Measurements from ENCODE around the gene EMX2. TPM values are rescaled to one million over a fixed set of nuclear protein-coding genes. Genes with fewer than 3 reads are reported as not detected.

EMX2 gene
- total and polyA plus RNA-seq, 2 donors from 2014 or later = 44.9 to 82.8 TPM

- Histone ChIP-seq H3K27ac (ENCODE audit: low read depth in 2 of 2, low read length in 2 of 2) (peak overlapping the region; percentile 91 to 97), H3K4me3 (ENCODE audit: low read length in 3 of 3) (peak overlapping the region; percentile 66 to 97 (median 90)), H3K4me1 (ENCODE audit: control insufficient read depth in 2 of 3, insufficient read depth in 2 of 3, low read depth in 1 of 3, low read length in 3 of 3) (peaks cover 0 to 5% (median 3%) of the 10 kb centered on the region in 3 donors), H3K9ac (ENCODE audit: low read length in 3 of 3) (peak overlapping the region; percentile 45 to 94 (median 66)), H3K9me3 (ENCODE audit: control insufficient read depth in 2 of 3, insufficient read depth in 1 of 3, low read length in 3 of 3) (no peaks in the 10 kb centered on the region), H3K36me3 (ENCODE audit: control insufficient read depth in 2 of 3, insufficient read depth in 3 of 3, low read length in 3 of 3) (peaks cover 0 to 6% (median 0%) of the 10 kb centered on the region in 3 donors), H3K27me3 (ENCODE audit: control insufficient read depth, insufficient read depth, low read length) (peaks cover 28% of the 10 kb centered on the region)
- intact Hi-C loops (cut with DNase I) = loop anchor here (5.0 kb wide), 1 partner anchor 499 kb away; the partner anchor contains the start of gene RAB11FIP2
- peak in 3 of 5 donors; percentile 39 to 46 (median 41) for DNase-seq
- TF ChIP-seq CTCF (IDR thresholded peaks at IDR 0.05; ENCODE audit: borderline replicate concordance, extremely low read depth, insufficient read depth) = no peak
- FAIRE-seq = no peak
Observed at GRCh38 chr10:117547716-117548668, 5.4 kb downstream of the EMX2 start.

DNA sequence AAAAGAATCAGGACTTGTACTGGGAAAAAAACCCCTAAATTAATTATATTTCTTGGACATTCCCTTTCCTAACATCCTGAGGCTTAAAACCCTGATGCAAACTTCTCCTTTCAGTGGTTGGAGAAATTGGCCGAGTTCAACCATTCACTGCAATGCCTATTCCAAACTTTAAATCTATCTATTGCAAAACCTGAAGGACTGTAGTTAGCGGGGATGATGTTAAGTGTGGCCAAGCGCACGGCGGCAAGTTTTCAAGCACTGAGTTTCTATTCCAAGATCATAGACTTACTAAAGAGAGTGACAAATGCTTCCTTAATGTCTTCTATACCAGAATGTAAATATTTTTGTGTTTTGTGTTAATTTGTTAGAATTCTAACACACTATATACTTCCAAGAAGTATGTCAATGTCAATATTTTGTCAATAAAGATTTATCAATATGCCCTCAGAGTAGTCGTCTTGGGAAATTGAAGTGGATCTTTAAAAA, 6.6 kb downstream of the EMX2 start:
- no peak for DNase-seq
- intact Hi-C loops (cut with DNase I) = loop anchor here (5.0 kb wide), 1 partner anchor 498 kb away; the partner anchor contains the start of gene RAB11FIP2
- no peak for FAIRE-seq
- Histone ChIP-seq H3K36me3 (ENCODE audit: control insufficient read depth in 2 of 3, insufficient read depth in 3 of 3, low read length in 3 of 3) (peaks cover 0 to 6% (median 0%) of the 10 kb centered on the region in 3 donors), H3K9me3 (ENCODE audit: control insufficient read depth in 2 of 3, insufficient read depth in 1 of 3, low read length in 3 of 3) (no peaks in the 10 kb centered on the region), H3K27me3 (ENCODE audit: control insufficient read depth, insufficient read depth, low read length) (peaks cover 32% of the 10 kb centered on the region), H3K9ac (ENCODE audit: low read length in 3 of 3) (peak overlapping the region in 1 of 3 donors; percentile 10), H3K4me3 (ENCODE audit: low read length in 3 of 3) (peak overlapping the region in 2 of 3 donors; percentile 28 to 47), H3K4me1 (ENCODE audit: control insufficient read depth in 2 of 3, insufficient read depth in 2 of 3, low read depth in 1 of 3, low read length in 3 of 3) (peaks cover 0 to 9% (median 3%) of the 10 kb centered on the region in 3 donors), H3K27ac (ENCODE audit: low read depth in 2 of 2, low read length in 2 of 2) (peak overlapping the region in 1 of 2 donors; percentile 84)
- TF ChIP-seq CTCF (IDR thresholded peaks at IDR 0.05; ENCODE audit: borderline replicate concordance, extremely low read depth, insufficient read depth) = no peak

DNA sequence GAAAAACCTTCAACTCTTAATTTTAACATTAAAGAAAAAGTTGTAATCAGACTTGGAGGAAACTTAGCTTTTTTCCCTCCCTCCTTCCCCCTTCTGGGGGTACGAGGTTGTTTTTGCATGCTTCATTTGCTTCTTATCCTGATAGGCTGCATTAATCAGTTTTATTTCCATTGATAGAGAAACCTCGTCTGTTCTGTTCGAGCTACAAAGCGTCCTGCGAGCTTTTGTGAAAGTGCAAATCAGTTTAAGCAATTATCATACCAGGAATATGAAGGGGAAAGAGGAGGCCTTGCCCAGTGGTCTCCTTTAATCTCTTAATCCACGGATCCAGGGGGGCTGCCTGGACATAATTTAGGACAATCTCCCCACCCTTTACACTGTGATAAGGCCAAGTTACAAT, 7.5 kb downstream of the EMX2 start:
- DNase-seq = peak in 2 of 5 donors; percentile 56 to 57
- H3K4me1 ChIP-seq (ENCODE audit: control insufficient read depth in 2 of 3, insufficient read depth in 2 of 3, low read depth in 1 of 3, low read length in 3 of 3) = peaks cover 0 to 9% (median 3%) of the 10 kb centered on the region in 3 donors
- peaks cover 32% of the 10 kb centered on the region for H3K27me3 ChIP-seq (ENCODE audit: control insufficient read depth, insufficient read depth, low read length)
- no peak for FAIRE-seq
- peak overlapping the region in 2 of 3 donors; percentile 47 to 50 for H3K4me3 ChIP-seq (ENCODE audit: low read length in 3 of 3)
- H3K27ac ChIP-seq (ENCODE audit: low read depth in 2 of 2, low read length in 2 of 2) = peak overlapping the region; percentile 51 to 84
- intact Hi-C loops (cut with DNase I) = no loop called here
- peaks cover 0 to 6% (median 0%) of the 10 kb centered on the region in 3 donors for H3K36me3 ChIP-seq (ENCODE audit: control insufficient read depth in 2 of 3, insufficient read depth in 3 of 3, low read length in 3 of 3)
- H3K9ac ChIP-seq (ENCODE audit: low read length in 3 of 3) = peak overlapping the region in 2 of 3 donors; percentile 17 to 63
- TF ChIP-seq CTCF (IDR thresholded peaks at IDR 0.05; ENCODE audit: borderline replicate concordance, extremely low read depth, insufficient read depth) = no peak
- no peaks in the 10 kb centered on the region for H3K9me3 ChIP-seq (ENCODE audit: control insufficient read depth in 2 of 3, insufficient read depth in 1 of 3, low read length in 3 of 3)
